ENCODE results near the gene NCBP2. TPM values are rescaled to one million over a fixed set of nuclear protein-coding genes. Genes with fewer than 3 reads are reported as not detected.

The NCBP2 gene
- total RNA-seq, 1 donor from 2014 or later, result 25.8 TPM

- intact Hi-C loops (cut with DNase I), result no loop called here
- no peaks in the 10 kb centered on the region for H3K27me3 ChIP-seq
- DNase-seq (ENCODE audit: extremely low spot score in 2 of 2), result no peak
- no peak overlapping the region for H3K27ac ChIP-seq
- H3K9me3 ChIP-seq, result no peaks in the 10 kb centered on the region
- no peaks in the 10 kb centered on the region for H3K36me3 ChIP-seq
- TF ChIP-seq POLR2A (IDR thresholded peaks at IDR 0.05) (no peak), POLR2AphosphoS5 (IDR thresholded peaks at IDR 0.05; ENCODE audit: insufficient read depth in 1 of 2, low read depth in 1 of 2) (no peak)
- TF ChIP-seq, protein P1, sequence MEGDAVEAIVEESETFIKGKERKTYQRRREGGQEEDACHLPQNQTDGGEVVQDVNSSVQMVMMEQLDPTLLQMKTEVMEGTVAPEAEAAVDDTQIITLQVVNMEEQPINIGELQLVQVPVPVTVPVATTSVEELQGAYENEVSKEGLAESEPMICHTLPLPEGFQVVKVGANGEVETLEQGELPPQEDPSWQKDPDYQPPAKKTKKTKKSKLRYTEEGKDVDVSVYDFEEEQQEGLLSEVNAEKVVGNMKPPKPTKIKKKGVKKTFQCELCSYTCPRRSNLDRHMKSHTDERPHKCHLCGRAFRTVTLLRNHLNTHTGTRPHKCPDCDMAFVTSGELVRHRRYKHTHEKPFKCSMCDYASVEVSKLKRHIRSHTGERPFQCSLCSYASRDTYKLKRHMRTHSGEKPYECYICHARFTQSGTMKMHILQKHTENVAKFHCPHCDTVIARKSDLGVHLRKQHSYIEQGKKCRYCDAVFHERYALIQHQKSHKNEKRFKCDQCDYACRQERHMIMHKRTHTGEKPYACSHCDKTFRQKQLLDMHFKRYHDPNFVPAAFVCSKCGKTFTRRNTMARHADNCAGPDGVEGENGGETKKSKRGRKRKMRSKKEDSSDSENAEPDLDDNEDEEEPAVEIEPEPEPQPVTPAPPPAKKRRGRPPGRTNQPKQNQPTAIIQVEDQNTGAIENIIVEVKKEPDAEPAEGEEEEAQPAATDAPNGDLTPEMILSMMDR (IDR thresholded peaks at IDR 0.05), result no peak
- H3K4me3 ChIP-seq, result no peak overlapping the region
- no peaks in the 10 kb centered on the region for H3K4me1 ChIP-seq
These were observed 46.1 kb upstream of the NCBP2 start for GRCh38 chr3:196988241-196989029.

GRCh38 chr3:196987022-196987421 is 44.7 kb upstream of the NCBP2 start:
- H3K4me3 ChIP-seq, result no peak overlapping the region
- no peak for TF ChIP-seq POLR2AphosphoS5 (IDR thresholded peaks at IDR 0.05; ENCODE audit: insufficient read depth in 1 of 2, low read depth in 1 of 2)
- no peak for TF ChIP-seq POLR2A (IDR thresholded peaks at IDR 0.05)
- TF ChIP-seq, protein P1 (IDR thresholded peaks at IDR 0.05), result no peak
- no peaks in the 10 kb centered on the region for H3K9me3 ChIP-seq
- DNase-seq (ENCODE audit: extremely low spot score in 2 of 2), result no peak
- intact Hi-C loops (cut with DNase I), result no loop called here
- no peak overlapping the region for H3K27ac ChIP-seq
- no peaks in the 10 kb centered on the region for H3K4me1 ChIP-seq
- no peaks in the 10 kb centered on the region for H3K36me3 ChIP-seq
- H3K27me3 ChIP-seq, result no peaks in the 10 kb centered on the region

DNA sequence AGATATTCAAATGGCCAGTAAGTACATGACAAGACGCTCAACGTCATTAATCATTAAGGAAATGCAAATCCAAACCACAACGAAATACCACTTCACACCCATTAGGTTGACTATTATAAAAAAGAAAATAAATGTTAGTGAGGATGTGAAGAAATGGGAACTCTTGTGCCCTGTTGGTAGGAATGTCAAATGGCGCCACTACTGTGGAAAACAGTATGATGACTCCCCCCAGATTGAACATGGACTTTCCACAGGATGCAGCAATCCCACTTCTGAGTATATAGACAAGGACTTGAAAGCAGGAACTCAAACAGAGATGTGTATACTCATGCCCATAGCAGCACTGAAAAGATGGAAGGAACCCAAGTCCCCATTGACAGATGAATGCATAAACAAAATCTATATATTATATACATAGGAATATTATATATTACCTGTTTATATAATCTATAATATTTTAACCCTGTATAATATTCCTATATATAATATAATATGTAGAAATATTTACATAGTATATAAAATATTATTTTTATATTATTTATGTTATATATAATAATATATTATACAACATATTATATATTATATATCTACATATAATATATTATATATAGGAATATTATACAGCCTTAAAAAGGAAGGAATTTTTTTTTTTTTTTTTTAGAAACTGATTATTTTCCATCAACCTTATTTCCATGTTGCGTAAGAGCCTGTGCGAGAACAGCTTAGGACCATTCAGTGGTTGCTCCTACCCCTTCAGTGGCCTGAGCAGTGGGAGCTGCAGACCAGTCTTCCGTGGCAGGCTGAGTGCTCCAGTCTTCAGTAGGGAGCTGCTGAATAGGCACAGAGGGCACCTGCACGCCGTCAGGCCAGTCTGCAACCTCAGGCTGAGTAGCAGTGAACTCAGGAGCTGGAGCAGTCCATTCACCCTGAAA is 43.9 kb upstream of the NCBP2 start:
- Histone ChIP-seq H3K9me3 (no peaks in the 10 kb centered on the region), H3K36me3 (no peaks in the 10 kb centered on the region), H3K27me3 (no peaks in the 10 kb centered on the region), H3K4me3 (no peak overlapping the region), H3K4me1 (no peaks in the 10 kb centered on the region), H3K27ac (no peak overlapping the region)
- DNase-seq (ENCODE audit: extremely low spot score in 2 of 2), result no peak
- TF ChIP-seq POLR2AphosphoS5 (IDR thresholded peaks at IDR 0.05; ENCODE audit: insufficient read depth in 1 of 2, low read depth in 1 of 2), result no peak
- no peak for TF ChIP-seq POLR2A (IDR thresholded peaks at IDR 0.05)
- TF ChIP-seq, protein P1 (IDR thresholded peaks at IDR 0.05), result no peak
- intact Hi-C loops (cut with DNase I), result no loop called here

DNA sequence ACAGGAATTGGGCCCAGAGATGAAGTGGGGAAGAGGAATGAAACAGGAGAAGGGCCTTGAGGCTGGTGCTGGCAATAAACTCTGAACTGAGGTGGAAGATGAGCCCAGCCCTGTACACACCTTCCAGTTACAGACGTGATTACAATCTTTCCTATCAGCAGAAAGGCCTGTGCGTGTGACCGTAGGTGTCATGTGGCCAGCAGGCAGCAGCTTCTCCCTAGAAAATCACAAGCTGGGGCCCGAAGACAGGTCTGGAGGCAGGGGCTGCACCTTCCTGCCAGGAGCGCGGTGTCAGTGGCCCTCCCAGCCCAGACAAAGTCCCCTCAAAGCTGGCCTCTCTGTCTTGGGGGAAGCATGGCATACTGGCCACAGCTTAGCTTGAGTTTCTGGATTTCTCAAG is 43.0 kb upstream of the NCBP2 start:
- H3K4me3 ChIP-seq, result no peak overlapping the region
- H3K27me3 ChIP-seq, result no peaks in the 10 kb centered on the region
- TF ChIP-seq POLR2A (IDR thresholded peaks at IDR 0.05) (no peak), POLR2AphosphoS5 (IDR thresholded peaks at IDR 0.05; ENCODE audit: insufficient read depth in 1 of 2, low read depth in 1 of 2) (no peak)
- TF ChIP-seq, protein P1 (IDR thresholded peaks at IDR 0.05), result no peak
- DNase-seq (ENCODE audit: extremely low spot score in 2 of 2), result no peak
- H3K4me1 ChIP-seq, result no peaks in the 10 kb centered on the region
- H3K36me3 ChIP-seq, result no peaks in the 10 kb centered on the region
- intact Hi-C loops (cut with DNase I), result no loop called here
- H3K9me3 ChIP-seq, result no peaks in the 10 kb centered on the region
- no peak overlapping the region for H3K27ac ChIP-seq

All from vagina (tissue), 2 donors.